ENCODE measurements around the gene ABCA2.
A peak's percentile ranks its signal among the peaks of the same experiment; 100 is the strongest.

ABCA2 gene

GRCh38 chr9:137027369-137028262, at the start of gene ABCA2:
ABCA2 (minus strand) TSS chr9:137028237; CDS start chr9:137028140, 97 bp downstream.
- H3K4me3 ChIP-seq (ENCODE audit: low read length) = peak within 1 kb of the TSS; percentile 82
- no peaks in the 10 kb centered on the region for H3K36me3 ChIP-seq (ENCODE audit: control insufficient read depth, insufficient read depth, low read length, severe bottlenecking)
- peak within 1 kb of the TSS; percentile 84 for H3K9ac ChIP-seq (ENCODE audit: low read length)
- H3K4me1 ChIP-seq (ENCODE audit: control insufficient read depth, insufficient read depth, low read length) = peaks cover 20% of the 10 kb centered on the region
- no peaks in the 10 kb centered on the region for H3K27me3 ChIP-seq (replicated peaks; ENCODE audit: control insufficient read depth, insufficient read depth, low read length)
- DNase-seq (ENCODE audit: low read depth) = peak; percentile 73
- H3K9me3 ChIP-seq (ENCODE audit: control insufficient read depth, low read length) = no peaks in the 10 kb centered on the region

GRCh38 chr9:137077010-137077747, 49.1 kb upstream of the ABCA2 start, which contains the start of gene UAP1L1:
UAP1L1 (plus strand) TSS chr9:137077517; CDS start chr9:137077533, 16 bp downstream.
- peak; percentile 73 for DNase-seq (ENCODE audit: low read depth)
- H3K27me3 ChIP-seq (replicated peaks; ENCODE audit: control insufficient read depth, insufficient read depth, low read length) = no peaks in the 10 kb centered on the region
- H3K4me1 ChIP-seq (ENCODE audit: control insufficient read depth, insufficient read depth, low read length) = peaks cover 6% of the 10 kb centered on the region

GRCh38 chr9:137076636-137077009, 48.6 kb upstream of the ABCA2 start:
- Histone ChIP-seq H3K4me1 (ENCODE audit: control insufficient read depth, insufficient read depth, low read length) (peaks cover 6% of the 10 kb centered on the region), H3K27me3 (replicated peaks; ENCODE audit: control insufficient read depth, insufficient read depth, low read length) (no peaks in the 10 kb centered on the region), H3K4me3 (ENCODE audit: low read length) (peak overlapping the region; percentile 27), H3K9ac (ENCODE audit: low read length) (peak overlapping the region; percentile 78), H3K9me3 (ENCODE audit: control insufficient read depth, low read length) (no peaks in the 10 kb centered on the region), H3K36me3 (ENCODE audit: control insufficient read depth, insufficient read depth, low read length, severe bottlenecking) (peaks cover 21% of the 10 kb centered on the region)
- no peak for DNase-seq (ENCODE audit: low read depth)

More at GRCh38 chr9:137077010-137077747, 49.1 kb upstream of the ABCA2 start, which contains the start of gene UAP1L1:
- peak within 1 kb of the TSS; percentile 84 for H3K9ac ChIP-seq (ENCODE audit: low read length)
- H3K9me3 ChIP-seq (ENCODE audit: control insufficient read depth, low read length) = no peaks in the 10 kb centered on the region
- H3K4me3 ChIP-seq (ENCODE audit: low read length) = peak within 1 kb of the TSS; percentile 81
- H3K36me3 ChIP-seq (ENCODE audit: control insufficient read depth, insufficient read depth, low read length, severe bottlenecking) = peaks cover 24% of the 10 kb centered on the region

GRCh38 chr9:137075275-137075775, 47.3 kb upstream of the ABCA2 start:
- Histone ChIP-seq H3K27me3 (replicated peaks; ENCODE audit: control insufficient read depth, insufficient read depth, low read length) (no peaks in the 10 kb centered on the region), H3K4me1 (ENCODE audit: control insufficient read depth, insufficient read depth, low read length) (peaks cover 6% of the 10 kb centered on the region), H3K4me3 (ENCODE audit: low read length) (no peak overlapping the region), H3K36me3 (ENCODE audit: control insufficient read depth, insufficient read depth, low read length, severe bottlenecking) (peaks cover 11% of the 10 kb centered on the region), H3K9me3 (ENCODE audit: control insufficient read depth, low read length) (no peaks in the 10 kb centered on the region), H3K9ac (ENCODE audit: low read length) (no peak overlapping the region)
- DNase-seq (ENCODE audit: low read depth) = no peak

GRCh38 chr9:137074657-137075274, 46.7 kb upstream of the ABCA2 start:
- Histone ChIP-seq H3K27me3 (replicated peaks; ENCODE audit: control insufficient read depth, insufficient read depth, low read length) (no peaks in the 10 kb centered on the region), H3K36me3 (ENCODE audit: control insufficient read depth, insufficient read depth, low read length, severe bottlenecking) (peaks cover 6% of the 10 kb centered on the region), H3K9ac (ENCODE audit: low read length) (no peak overlapping the region), H3K4me3 (ENCODE audit: low read length) (no peak overlapping the region), H3K4me1 (ENCODE audit: control insufficient read depth, insufficient read depth, low read length) (peaks cover 6% of the 10 kb centered on the region), H3K9me3 (ENCODE audit: control insufficient read depth, low read length) (no peaks in the 10 kb centered on the region)
- no peak for DNase-seq (ENCODE audit: low read depth)

- no peaks in the 10 kb centered on the region for H3K9me3 ChIP-seq (ENCODE audit: control insufficient read depth, low read length)
- H3K4me1 ChIP-seq (ENCODE audit: control insufficient read depth, insufficient read depth, low read length) = peaks cover 6% of the 10 kb centered on the region
- H3K9ac ChIP-seq (ENCODE audit: low read length) = no peak overlapping the region
- H3K27me3 ChIP-seq (replicated peaks; ENCODE audit: control insufficient read depth, insufficient read depth, low read length) = peaks cover 4% of the 10 kb centered on the region
- H3K36me3 ChIP-seq (ENCODE audit: control insufficient read depth, insufficient read depth, low read length, severe bottlenecking) = no peaks in the 10 kb centered on the region
- DNase-seq (ENCODE audit: low read depth) = no peak
- no peak overlapping the region for H3K4me3 ChIP-seq (ENCODE audit: low read length)
Observed at GRCh38 chr9:137073992-137074399, 46.0 kb upstream of the ABCA2 start.

- no peaks in the 10 kb centered on the region for H3K36me3 ChIP-seq (ENCODE audit: control insufficient read depth, insufficient read depth, low read length, severe bottlenecking)
- H3K27me3 ChIP-seq (replicated peaks; ENCODE audit: control insufficient read depth, insufficient read depth, low read length) = peaks cover 5% of the 10 kb centered on the region
- no peak overlapping the region for H3K9ac ChIP-seq (ENCODE audit: low read length)
- DNase-seq (ENCODE audit: low read depth) = no peak
- H3K4me3 ChIP-seq (ENCODE audit: low read length) = no peak overlapping the region
- H3K4me1 ChIP-seq (ENCODE audit: control insufficient read depth, insufficient read depth, low read length) = no peaks in the 10 kb centered on the region
- H3K9me3 ChIP-seq (ENCODE audit: control insufficient read depth, low read length) = no peaks in the 10 kb centered on the region
Observed at GRCh38 chr9:137071282-137071681, 43.2 kb upstream of the ABCA2 start.

GRCh38 chr9:137070906-137071275, 42.9 kb upstream of the ABCA2 start:
- Histone ChIP-seq H3K9ac (ENCODE audit: low read length) (no peak overlapping the region), H3K27me3 (replicated peaks; ENCODE audit: control insufficient read depth, insufficient read depth, low read length) (peaks cover 5% of the 10 kb centered on the region), H3K9me3 (ENCODE audit: control insufficient read depth, low read length) (no peaks in the 10 kb centered on the region), H3K4me3 (ENCODE audit: low read length) (peak overlapping the region; percentile 61), H3K4me1 (ENCODE audit: control insufficient read depth, insufficient read depth, low read length) (no peaks in the 10 kb centered on the region), H3K36me3 (ENCODE audit: control insufficient read depth, insufficient read depth, low read length, severe bottlenecking) (no peaks in the 10 kb centered on the region)
- no peak for DNase-seq (ENCODE audit: low read depth)

GRCh38 chr9:137070201-137070905, 42.3 kb upstream of the ABCA2 start, which contains the start of gene SAPCD2:
SAPCD2 (minus strand) TSS chr9:137070557; CDS start chr9:137070460, 97 bp downstream.
- H3K36me3 ChIP-seq (ENCODE audit: control insufficient read depth, insufficient read depth, low read length, severe bottlenecking) = no peaks in the 10 kb centered on the region

GRCh38 chr9:137069508-137070091, 41.6 kb upstream of the ABCA2 start:
- H3K27me3 ChIP-seq (replicated peaks; ENCODE audit: control insufficient read depth, insufficient read depth, low read length) = peaks cover 5% of the 10 kb centered on the region
- H3K9me3 ChIP-seq (ENCODE audit: control insufficient read depth, low read length) = no peaks in the 10 kb centered on the region
- H3K4me3 ChIP-seq (ENCODE audit: low read length) = no peak overlapping the region
- DNase-seq (ENCODE audit: low read depth) = no peak
- no peaks in the 10 kb centered on the region for H3K36me3 ChIP-seq (ENCODE audit: control insufficient read depth, insufficient read depth, low read length, severe bottlenecking)
- no peak overlapping the region for H3K9ac ChIP-seq (ENCODE audit: low read length)
- no peaks in the 10 kb centered on the region for H3K4me1 ChIP-seq (ENCODE audit: control insufficient read depth, insufficient read depth, low read length)

More at GRCh38 chr9:137070201-137070905, 42.3 kb upstream of the ABCA2 start, which contains the start of gene SAPCD2:
- Histone ChIP-seq H3K9me3 (ENCODE audit: control insufficient read depth, low read length) (no peaks in the 10 kb centered on the region), H3K4me3 (ENCODE audit: low read length) (peak within 1 kb of the TSS; percentile 61), H3K4me1 (ENCODE audit: control insufficient read depth, insufficient read depth, low read length) (no peaks in the 10 kb centered on the region), H3K9ac (ENCODE audit: low read length) (no peak within 1 kb of the TSS), H3K27me3 (replicated peaks; ENCODE audit: control insufficient read depth, insufficient read depth, low read length) (peaks cover 5% of the 10 kb centered on the region)
- peak; percentile 94 for DNase-seq (ENCODE audit: low read depth)

All from adipocyte (in vitro differentiated cells).